Heart right ventricle (tissue), 16 donors: ENCODE data around the gene NCAM2. TPM values are rescaled to one million over a fixed set of nuclear protein-coding genes. Genes with fewer than 3 reads are reported as not detected.

Experiments
- ATAC-seq, 8 donors: fragments of 200-7000 bp; cut with Tn5 transposase; one replicate each; pipeline ENCODE4 v1.9.1; 2020; ENCODE audit warnings: mild to moderate bottlenecking in 8 of 8, moderate library complexity in 8 of 8, moderate number of reproducible peaks in 1 of 8
- DNase-seq, 2 donors: peaks; one replicate each; pipeline ENCODE4 v3.0.0-alpha.2; 2020
- H3K27ac ChIP-seq, 10 donors: fragments of 200-600 bp; sonication (generic) in 2 of 10; one replicate each; pipeline versions ENCODE4 v1.5.0 to v1.8.0; 2020 to 2022; ENCODE audit warnings: mild to moderate bottlenecking in 3 of 10
- H3K27me3 ChIP-seq, 7 donors: fragments of 200-600 bp; one replicate each; pipeline ENCODE4 v1.8.0; 2021 to 2022; ENCODE audit warnings: mild to moderate bottlenecking in 2 of 7
- H3K36me3 ChIP-seq, 9 donors: fragments of 200-600 bp; sonication (generic) in 1 of 9; one replicate each; pipeline versions ENCODE4 v1.5.0 to v1.8.0; 2020 to 2022; ENCODE audit warnings: mild to moderate bottlenecking in 2 of 9
- H3K4me1 ChIP-seq, 9 donors: fragments of 200-600 bp; sonication (generic) in 1 of 9; one replicate each; pipeline versions ENCODE4 v1.5.0 to v1.8.0; 2020 to 2022; ENCODE audit warnings: mild to moderate bottlenecking in 4 of 9
- H3K4me3 ChIP-seq, 10 donors: fragments of 200-600 bp; sonication (generic) in 2 of 10; one replicate each; pipeline versions ENCODE4 v1.5.0 to v1.8.0; 2020 to 2022; ENCODE audit warnings: mild to moderate bottlenecking in 7 of 10, moderate library complexity in 2 of 10
- H3K9me3 ChIP-seq, 11 donors: fragments of 200-600 bp in 10 of 11; sonication (generic) in 2 of 11; one replicate each; pipeline versions ENCODE4 v1.5.0 to v1.8.0; 2013 to 2022; ENCODE audit warnings: mild to moderate bottlenecking in 2 of 11, control low read depth in 1 of 11, moderate library complexity in 1 of 11
- WGBS, 2 donors: extraction: QIAGEN DNeasy Blood & Tissue Kit; methylation state at CpG; one replicate each; pipeline ENCODE4 v1.1.7; 2013; ENCODE audit warnings: inconsistent platforms in 1 of 2; 5-methylcytosine and 5-hydroxymethylcytosine counted together
- intact Hi-C, 10 donors: fragments of 100-400 bp; cut with DNase I; formaldehyde crosslinking; loops; one replicate each; pipeline versions ENCODE4 v1.11.1 to v1.14.2; 2022
- polyA plus RNA-seq, 2 donors: library from polyadenylated mRNA; stranded (reverse); fragments of 200-250 nt; gene quantifications; one replicate each; pipeline ENCODE4 v1.2.3, GENCODE V29; 2013
- total RNA-seq, 10 donors: library from RNA; stranded (reverse); fragmentation: NEBNext Ultra II Directional in 3 of 10; extraction: Animal tissue kit (Norgen Biotek cat#: 25700) in 3 of 10; gene quantifications; one replicate each; pipeline versions ENCODE4 v1.2.1 to v1.2.4, GENCODE V29; 2021 to 2023
- TF ChIP-seq, protein P1 (sequence below), 9 donors: fragments of 200-600 bp; sonication (generic) in 2 of 9; IDR thresholded peaks; one replicate each; pipeline versions ENCODE4 v1.5.0 to v1.8.0; 2021 to 2022; ENCODE audit warnings: antibody characterized with exemption in 9 of 9, mild to moderate bottlenecking in 5 of 9, moderate library complexity in 1 of 9
- donor health status: Arrhythmogenic right ventricular cardiomyopathy.
- donor health status: ischemic (EF 13 %, LVEDD 7.1; RV severe dilation, severe dysfunction).
- donor health status: healthy with polysubstance abuse.
- donor health status: DM: no; HTN: yes; CAD: no.
- donor health status: DM: no; HTN: no; CAD: no.
- donor health status: ischemic (EF 25% LVEDD 6.9; RV normal size, moderate dysfunction).
- donor health status: ischemic (EF 25% LVEDD 5.7; RV mildly dilated, moderate dysfunction).
- donor health status: healthy.
- donor health status: DM: yes; HTN: yes; CAD: no.
- donor health status: Ischemic cardiomyopathy.
- donor health status: ischemic (EF 35%, LVEDD 5.7; RV mildly dilated, moderate dysfunction).
- donor health status: nonischemic (EF 11% LVEDD 7.7; RV severe dilation, severe dysfunction).
- donor health status: DM: yes; HTN: yes; CAD: no.
- donor health status: PGD.
- donor health status: ischemic (EF 29% LVEDD 5.4; RV normal size, mild dysfunction).
- donor health status: nonischemic (EF 23%, LVEDD 6.1; RV moderate dilation, normal function).

NCAM2 gene
- total and polyA plus RNA-seq, 12 donors, result 0.25 to 8.9 (median 3.1) TPM

DNA sequence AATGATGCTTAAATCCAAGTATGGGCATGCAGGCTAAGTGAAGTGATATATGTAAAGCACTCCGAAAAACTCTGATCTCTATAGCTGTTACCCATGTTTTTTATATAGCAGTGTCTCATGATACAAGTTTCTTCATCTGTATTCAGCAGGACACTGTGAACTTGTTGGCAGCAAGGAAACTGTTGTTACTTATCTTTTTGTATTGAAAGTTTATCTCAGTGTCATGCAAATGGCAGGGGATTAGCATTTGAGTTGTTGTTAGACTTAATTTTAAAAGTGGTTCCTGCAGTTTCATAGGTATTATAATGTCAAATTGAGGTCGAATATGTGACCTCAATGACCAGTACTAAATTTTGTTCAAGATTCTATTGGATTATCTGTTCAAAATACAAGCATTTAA lies 47.9 kb downstream of the NCAM2 start:
- Histone ChIP-seq H3K9me3 (no peaks in the 10 kb centered on the region), H3K27me3 (no peaks in the 10 kb centered on the region), H3K4me3 (no peak overlapping the region), H3K36me3 (no peaks in the 10 kb centered on the region), H3K4me1 (peaks cover 0 to 12% (median 0%) of the 10 kb centered on the region in 9 donors), H3K27ac (no peak overlapping the region)
- 23 to 25% methylated on average over 2 of the region's 2 CpGs for WGBS, 2 donors
- DNase-seq (no peak), ATAC-seq (no peak)
- intact Hi-C loops, result no loop called here
- TF ChIP-seq, protein P1, sequence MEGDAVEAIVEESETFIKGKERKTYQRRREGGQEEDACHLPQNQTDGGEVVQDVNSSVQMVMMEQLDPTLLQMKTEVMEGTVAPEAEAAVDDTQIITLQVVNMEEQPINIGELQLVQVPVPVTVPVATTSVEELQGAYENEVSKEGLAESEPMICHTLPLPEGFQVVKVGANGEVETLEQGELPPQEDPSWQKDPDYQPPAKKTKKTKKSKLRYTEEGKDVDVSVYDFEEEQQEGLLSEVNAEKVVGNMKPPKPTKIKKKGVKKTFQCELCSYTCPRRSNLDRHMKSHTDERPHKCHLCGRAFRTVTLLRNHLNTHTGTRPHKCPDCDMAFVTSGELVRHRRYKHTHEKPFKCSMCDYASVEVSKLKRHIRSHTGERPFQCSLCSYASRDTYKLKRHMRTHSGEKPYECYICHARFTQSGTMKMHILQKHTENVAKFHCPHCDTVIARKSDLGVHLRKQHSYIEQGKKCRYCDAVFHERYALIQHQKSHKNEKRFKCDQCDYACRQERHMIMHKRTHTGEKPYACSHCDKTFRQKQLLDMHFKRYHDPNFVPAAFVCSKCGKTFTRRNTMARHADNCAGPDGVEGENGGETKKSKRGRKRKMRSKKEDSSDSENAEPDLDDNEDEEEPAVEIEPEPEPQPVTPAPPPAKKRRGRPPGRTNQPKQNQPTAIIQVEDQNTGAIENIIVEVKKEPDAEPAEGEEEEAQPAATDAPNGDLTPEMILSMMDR (IDR thresholded peaks at IDR 0.05), result no peak

DNA sequence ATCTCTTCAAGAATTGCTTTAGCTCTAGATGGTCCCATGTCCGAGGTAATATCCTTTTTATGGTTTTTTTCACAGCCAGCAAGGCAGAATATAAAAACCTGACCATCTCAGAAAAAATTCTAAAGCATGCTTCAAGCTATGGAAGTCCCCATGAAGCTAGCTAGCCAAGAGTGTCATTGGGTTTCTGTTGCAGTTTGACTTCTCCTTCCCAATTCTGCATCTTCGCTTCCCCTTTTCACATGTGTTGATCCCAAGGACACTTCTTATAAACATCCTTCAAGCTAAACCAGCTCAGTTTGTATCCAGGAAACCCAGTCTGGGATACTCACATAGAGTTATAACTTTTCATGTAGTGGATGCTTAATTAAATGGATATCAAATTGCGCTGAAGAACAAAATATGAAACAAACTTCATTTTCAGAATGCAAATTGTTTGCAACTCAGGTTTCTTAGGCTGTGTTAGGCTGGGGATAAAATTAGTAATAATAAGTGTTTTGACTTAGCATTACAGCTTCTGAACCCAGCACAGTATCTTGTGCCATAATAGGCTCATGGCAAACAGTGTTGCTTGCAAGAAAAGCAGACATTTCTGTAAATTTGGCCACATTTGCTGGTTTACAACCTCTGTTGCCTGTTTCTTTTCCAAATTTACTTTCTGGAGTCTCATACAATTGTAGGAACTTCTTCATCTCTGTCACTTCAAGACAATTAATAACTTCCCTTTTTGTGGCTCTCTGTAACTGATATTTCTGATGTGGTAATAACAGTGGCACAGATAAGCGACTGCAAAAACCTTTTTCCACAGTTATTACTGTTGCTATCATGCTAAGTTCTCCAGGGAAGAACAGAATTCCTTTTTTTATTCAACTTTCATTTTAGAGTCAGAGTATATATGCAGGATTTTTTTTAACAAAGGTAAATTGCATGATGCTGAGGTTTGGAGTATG lies 53.2 kb downstream of the NCAM2 start:
- TF ChIP-seq, protein P1 (IDR thresholded peaks at IDR 0.05), result no peak
- no peaks in the 10 kb centered on the region for H3K9me3 ChIP-seq
- DNase-seq (no peak), ATAC-seq (no peak)
- WGBS, 2 donors, result 64 to 65% methylated on average over 4 of the region's 4 CpGs
- peaks cover 0 to 14% (median 0%) of the 10 kb centered on the region in 9 donors for H3K4me1 ChIP-seq
- no peaks in the 10 kb centered on the region for H3K27me3 ChIP-seq
- intact Hi-C loops, result no loop called here
- no peak overlapping the region for H3K27ac ChIP-seq
- H3K4me3 ChIP-seq, result no peak overlapping the region
- no peaks in the 10 kb centered on the region for H3K36me3 ChIP-seq

DNA sequence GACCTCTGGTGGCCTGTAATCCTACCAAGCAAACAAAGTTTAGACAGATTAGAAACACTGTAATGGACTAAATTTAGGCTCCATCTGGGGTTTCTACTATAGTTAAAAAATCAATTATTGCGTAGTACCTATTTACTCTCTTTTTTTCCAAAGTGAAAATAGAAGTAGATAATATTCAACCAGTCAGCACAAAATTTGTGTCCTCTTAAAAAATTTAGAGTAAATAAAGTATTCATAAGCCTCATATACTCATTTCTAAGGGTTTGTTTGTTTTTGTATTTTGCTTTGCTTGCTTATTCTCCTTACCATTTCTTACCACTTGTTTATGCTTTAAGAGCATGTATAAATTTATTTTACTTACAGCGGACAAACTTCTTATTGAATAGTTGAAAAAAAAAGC lies 54.5 kb downstream of the NCAM2 start:
- no peaks in the 10 kb centered on the region for H3K9me3 ChIP-seq
- 87 to 91% methylated on average over 2 of the region's 2 CpGs for WGBS, 2 donors
- no peak overlapping the region for H3K4me3 ChIP-seq
- no peaks in the 10 kb centered on the region for H3K36me3 ChIP-seq
- no peaks in the 10 kb centered on the region for H3K27me3 ChIP-seq
- ATAC-seq, result no peak
- peaks cover 0 to 11% (median 0%) of the 10 kb centered on the region in 9 donors for H3K4me1 ChIP-seq
- TF ChIP-seq, protein P1 (IDR thresholded peaks at IDR 0.05), result no peak
- intact Hi-C loops, result no loop called here
- H3K27ac ChIP-seq, result no peak overlapping the region
- DNase-seq, result no peak

DNA sequence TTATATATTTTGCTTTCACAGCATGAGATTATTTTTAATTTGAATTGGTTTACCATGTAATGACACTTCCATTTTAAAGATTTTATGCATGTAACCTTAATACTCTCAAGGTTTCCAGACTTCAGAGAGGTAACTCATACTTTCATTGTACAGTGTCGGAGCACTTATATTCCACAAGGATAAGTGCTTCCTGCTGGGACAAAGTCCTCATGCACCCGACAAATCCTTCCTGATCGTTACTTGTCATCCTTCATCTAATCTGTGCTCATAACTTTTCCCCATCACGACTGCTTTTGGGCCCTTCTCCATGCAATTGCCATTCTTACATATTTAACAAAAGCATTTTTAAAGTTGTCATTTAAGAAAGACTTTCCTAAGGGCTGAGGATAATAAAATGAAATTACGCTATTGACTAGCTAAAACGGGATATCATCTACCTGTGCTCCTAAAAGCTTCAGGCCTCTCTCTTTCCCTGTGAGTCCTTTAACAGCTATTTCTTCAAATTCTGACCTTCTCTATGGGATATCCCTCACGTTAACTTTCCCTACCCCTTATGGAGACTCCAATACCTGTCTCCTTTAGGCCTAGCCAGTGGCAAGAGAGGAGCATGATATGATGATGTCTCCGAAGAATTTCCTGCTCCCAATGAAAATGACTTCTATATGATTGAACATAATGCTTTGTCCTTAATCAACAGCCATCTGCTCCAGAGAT lies 59.3 kb downstream of the NCAM2 start:
- ATAC-seq (no peak), DNase-seq (no peak)
- no peak overlapping the region for H3K27ac ChIP-seq
- H3K4me3 ChIP-seq, result no peak overlapping the region
- TF ChIP-seq, protein P1 (IDR thresholded peaks at IDR 0.05), result no peak
- no peaks in the 10 kb centered on the region for H3K4me1 ChIP-seq
- no peaks in the 10 kb centered on the region for H3K9me3 ChIP-seq
- intact Hi-C loops, result no loop called here
- no peaks in the 10 kb centered on the region for H3K27me3 ChIP-seq
- no peaks in the 10 kb centered on the region for H3K36me3 ChIP-seq
- 76 to 82% methylated on average over 8 of the region's 8 CpGs for WGBS, 2 donors
